Heart right ventricle (tissue), 16 donors: ENCODE results near the gene FAM20C. TPM values are rescaled to one million over a fixed set of nuclear protein-coding genes. Genes with fewer than 3 reads are reported as not detected.
A peak's percentile ranks its signal among the peaks of the same experiment; 100 is the strongest.

ENCODE experiments used
- ATAC-seq, 8 donors: fragments of 200-7000 bp; cut with Tn5 transposase; one replicate each; pipeline ENCODE4 v1.9.1; 2020; ENCODE audit warnings: mild to moderate bottlenecking in 8 of 8, moderate library complexity in 8 of 8, moderate number of reproducible peaks in 1 of 8
- DNase-seq, 2 donors: peaks; one replicate each; pipeline ENCODE4 v3.0.0-alpha.2; 2020
- H3K27ac ChIP-seq, 10 donors: fragments of 200-600 bp; sonication (generic) in 2 of 10; one replicate each; pipeline versions ENCODE4 v1.5.0 to v1.8.0; 2020 to 2022; ENCODE audit warnings: mild to moderate bottlenecking in 3 of 10
- H3K27me3 ChIP-seq, 7 donors: fragments of 200-600 bp; one replicate each; pipeline ENCODE4 v1.8.0; 2021 to 2022; ENCODE audit warnings: mild to moderate bottlenecking in 2 of 7
- H3K36me3 ChIP-seq, 9 donors: fragments of 200-600 bp; sonication (generic) in 1 of 9; one replicate each; pipeline versions ENCODE4 v1.5.0 to v1.8.0; 2020 to 2022; ENCODE audit warnings: mild to moderate bottlenecking in 2 of 9
- H3K4me1 ChIP-seq, 9 donors: fragments of 200-600 bp; sonication (generic) in 1 of 9; one replicate each; pipeline versions ENCODE4 v1.5.0 to v1.8.0; 2020 to 2022; ENCODE audit warnings: mild to moderate bottlenecking in 4 of 9
- H3K4me3 ChIP-seq, 10 donors: fragments of 200-600 bp; sonication (generic) in 2 of 10; one replicate each; pipeline versions ENCODE4 v1.5.0 to v1.8.0; 2020 to 2022; ENCODE audit warnings: mild to moderate bottlenecking in 7 of 10, moderate library complexity in 2 of 10
- H3K9me3 ChIP-seq, 11 donors: fragments of 200-600 bp in 10 of 11; sonication (generic) in 2 of 11; one replicate each; pipeline versions ENCODE4 v1.5.0 to v1.8.0; 2013 to 2022; ENCODE audit warnings: mild to moderate bottlenecking in 2 of 11, control low read depth in 1 of 11, moderate library complexity in 1 of 11
- WGBS, 2 donors: extraction: QIAGEN DNeasy Blood & Tissue Kit; methylation state at CpG; one replicate each; pipeline ENCODE4 v1.1.7; 2013; ENCODE audit warnings: inconsistent platforms in 1 of 2; 5-methylcytosine and 5-hydroxymethylcytosine counted together
- intact Hi-C, 10 donors: fragments of 100-400 bp; cut with DNase I; formaldehyde crosslinking; loops; one replicate each; pipeline versions ENCODE4 v1.11.1 to v1.14.2; 2022
- polyA plus RNA-seq, 2 donors: library from polyadenylated mRNA; stranded (reverse); fragments of 200-250 nt; gene quantifications; one replicate each; pipeline ENCODE4 v1.2.3, GENCODE V29; 2013
- total RNA-seq, 10 donors: library from RNA; stranded (reverse); fragmentation: NEBNext Ultra II Directional in 3 of 10; extraction: Animal tissue kit (Norgen Biotek cat#: 25700) in 3 of 10; gene quantifications; one replicate each; pipeline versions ENCODE4 v1.2.1 to v1.2.4, GENCODE V29; 2021 to 2023
- TF ChIP-seq, protein P1 (sequence below), 9 donors: fragments of 200-600 bp; sonication (generic) in 2 of 9; IDR thresholded peaks; one replicate each; pipeline versions ENCODE4 v1.5.0 to v1.8.0; 2021 to 2022; ENCODE audit warnings: antibody characterized with exemption in 9 of 9, mild to moderate bottlenecking in 5 of 9, moderate library complexity in 1 of 9
- donor health status: Arrhythmogenic right ventricular cardiomyopathy.
- donor health status: ischemic (EF 13 %, LVEDD 7.1; RV severe dilation, severe dysfunction).
- donor health status: healthy with polysubstance abuse.
- donor health status: DM: no; HTN: yes; CAD: no.
- donor health status: DM: no; HTN: no; CAD: no.
- donor health status: ischemic (EF 25% LVEDD 6.9; RV normal size, moderate dysfunction).
- donor health status: ischemic (EF 25% LVEDD 5.7; RV mildly dilated, moderate dysfunction).
- donor health status: healthy.
- donor health status: DM: yes; HTN: yes; CAD: no.
- donor health status: Ischemic cardiomyopathy.
- donor health status: ischemic (EF 35%, LVEDD 5.7; RV mildly dilated, moderate dysfunction).
- donor health status: nonischemic (EF 11% LVEDD 7.7; RV severe dilation, severe dysfunction).
- donor health status: DM: yes; HTN: yes; CAD: no.
- donor health status: PGD.
- donor health status: ischemic (EF 29% LVEDD 5.4; RV normal size, mild dysfunction).
- donor health status: nonischemic (EF 23%, LVEDD 6.1; RV moderate dilation, normal function).

FAM20C gene
- total and polyA plus RNA-seq, 12 donors, result 12.4 to 59.8 (median 19.2) TPM

DNA sequence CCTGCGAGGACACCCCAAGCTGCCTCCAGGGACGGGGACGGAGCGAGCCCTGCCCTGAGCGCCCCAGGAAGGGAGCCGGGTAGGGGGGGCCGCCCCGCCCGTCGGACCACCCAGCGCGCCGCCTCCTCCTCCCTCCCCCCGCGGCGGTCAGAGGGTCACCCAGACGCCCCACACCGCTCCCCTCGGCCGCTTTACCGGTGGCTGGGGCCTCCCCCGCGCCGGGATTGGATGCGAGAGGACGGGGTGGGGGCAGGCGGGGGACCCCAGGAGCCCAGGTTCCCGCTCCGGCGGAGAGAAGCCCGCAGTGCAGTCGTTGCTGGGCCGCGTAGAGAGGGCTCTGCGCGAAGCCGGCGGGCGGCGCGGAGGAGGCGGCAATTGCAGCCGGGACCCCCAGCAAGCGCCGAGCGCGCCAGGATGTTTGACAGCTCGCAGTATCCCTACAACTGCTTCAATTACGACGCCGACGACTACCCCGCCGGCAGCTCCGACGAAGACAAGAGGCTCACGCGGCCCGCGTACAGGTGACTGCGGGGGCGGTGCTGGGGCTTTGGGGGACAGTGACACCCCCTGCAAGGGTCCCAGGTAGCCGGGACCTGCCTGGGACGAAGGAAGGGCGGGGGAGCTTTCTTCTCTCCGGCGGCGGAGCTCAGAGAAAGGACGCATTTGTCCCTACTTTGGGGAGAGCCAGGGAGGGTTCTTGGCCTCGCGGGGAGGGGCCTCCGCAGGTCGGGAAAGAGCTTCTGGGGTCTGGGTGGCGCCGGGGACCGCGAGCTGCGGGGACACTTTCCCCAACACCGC is 97.6 kb downstream of the FAM20C start, which contains the start of gene FOXL3:
TSS of gene FOXL3 (plus strand) at position 415 of the 798 bp plus-strand sequence. CDS start at position 415, 0 bp downstream.
- no peak within 1 kb of the TSS for H3K4me3 ChIP-seq
- DNase-seq (no peak), ATAC-seq (peak in 2 of 8 donors; percentile 12 to 27)
- peaks cover 18 to 93% (median 69%) of the 10 kb centered on the region in 7 donors for H3K27me3 ChIP-seq
- TF ChIP-seq, protein P1, sequence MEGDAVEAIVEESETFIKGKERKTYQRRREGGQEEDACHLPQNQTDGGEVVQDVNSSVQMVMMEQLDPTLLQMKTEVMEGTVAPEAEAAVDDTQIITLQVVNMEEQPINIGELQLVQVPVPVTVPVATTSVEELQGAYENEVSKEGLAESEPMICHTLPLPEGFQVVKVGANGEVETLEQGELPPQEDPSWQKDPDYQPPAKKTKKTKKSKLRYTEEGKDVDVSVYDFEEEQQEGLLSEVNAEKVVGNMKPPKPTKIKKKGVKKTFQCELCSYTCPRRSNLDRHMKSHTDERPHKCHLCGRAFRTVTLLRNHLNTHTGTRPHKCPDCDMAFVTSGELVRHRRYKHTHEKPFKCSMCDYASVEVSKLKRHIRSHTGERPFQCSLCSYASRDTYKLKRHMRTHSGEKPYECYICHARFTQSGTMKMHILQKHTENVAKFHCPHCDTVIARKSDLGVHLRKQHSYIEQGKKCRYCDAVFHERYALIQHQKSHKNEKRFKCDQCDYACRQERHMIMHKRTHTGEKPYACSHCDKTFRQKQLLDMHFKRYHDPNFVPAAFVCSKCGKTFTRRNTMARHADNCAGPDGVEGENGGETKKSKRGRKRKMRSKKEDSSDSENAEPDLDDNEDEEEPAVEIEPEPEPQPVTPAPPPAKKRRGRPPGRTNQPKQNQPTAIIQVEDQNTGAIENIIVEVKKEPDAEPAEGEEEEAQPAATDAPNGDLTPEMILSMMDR (IDR thresholded peaks at IDR 0.05), result no peak
- peaks cover 0 to 13% (median 0%) of the 10 kb centered on the region in 9 donors for H3K4me1 ChIP-seq
- no peak within 1 kb of the TSS for H3K27ac ChIP-seq
- H3K36me3 ChIP-seq, result no peaks in the 10 kb centered on the region
- WGBS, 2 donors, result 2 to 3% methylated on average over 69 to 79 of the region's 79 CpGs
- no peaks in the 10 kb centered on the region for H3K9me3 ChIP-seq
- intact Hi-C loops, result no loop called here

DNA sequence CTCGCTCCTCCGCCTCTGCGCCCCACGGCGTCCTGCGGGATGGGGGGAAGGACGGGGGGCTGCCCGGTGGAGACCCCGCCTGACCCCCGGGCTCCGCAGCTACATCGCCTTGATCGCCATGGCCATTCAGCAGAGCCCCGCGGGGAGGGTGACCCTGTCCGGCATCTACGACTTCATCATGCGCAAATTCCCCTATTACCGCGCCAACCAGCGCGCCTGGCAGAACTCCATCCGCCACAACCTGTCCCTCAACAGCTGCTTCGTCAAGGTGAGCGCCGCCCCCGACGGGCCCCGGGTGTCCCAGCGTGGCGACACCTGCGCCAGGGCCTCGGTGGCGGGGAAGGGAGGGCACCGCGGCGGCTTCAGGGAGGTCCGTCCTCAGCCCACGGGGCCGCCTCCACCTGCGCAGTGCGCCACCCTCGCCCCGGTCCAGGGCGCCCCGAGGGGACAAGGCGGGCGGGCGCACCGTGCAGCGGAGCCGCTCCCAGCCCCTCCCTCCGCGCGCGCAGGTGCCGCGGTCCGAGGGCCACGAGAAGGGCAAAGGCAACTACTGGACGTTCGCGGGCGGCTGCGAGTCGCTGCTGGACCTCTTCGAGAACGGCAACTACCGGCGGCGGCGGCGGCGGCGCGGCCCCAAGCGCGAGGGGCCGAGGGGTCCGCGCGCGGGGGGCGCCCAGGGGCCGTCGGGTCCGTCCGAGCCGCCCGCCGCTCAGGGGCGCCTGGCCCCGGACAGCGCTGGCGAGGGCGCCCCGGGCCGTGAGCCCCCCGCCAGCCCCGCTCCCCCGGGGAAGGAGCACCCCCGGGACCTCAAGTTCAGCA is 98.4 kb downstream of the FAM20C start:
- Histone ChIP-seq H3K27me3 (peaks cover 18 to 95% (median 76%) of the 10 kb centered on the region in 7 donors), H3K36me3 (no peaks in the 10 kb centered on the region), H3K9me3 (no peaks in the 10 kb centered on the region), H3K4me1 (peaks cover 0 to 13% (median 0%) of the 10 kb centered on the region in 9 donors), H3K4me3 (no peak overlapping the region), H3K27ac (no peak overlapping the region)
- DNase-seq (no peak), ATAC-seq (no peak)
- 6 to 10% methylated on average over 80 to 100 of the region's 102 CpGs for WGBS, 2 donors
- TF ChIP-seq, protein P1 (IDR thresholded peaks at IDR 0.05), result no peak
- intact Hi-C loops, result no loop called here

DNA sequence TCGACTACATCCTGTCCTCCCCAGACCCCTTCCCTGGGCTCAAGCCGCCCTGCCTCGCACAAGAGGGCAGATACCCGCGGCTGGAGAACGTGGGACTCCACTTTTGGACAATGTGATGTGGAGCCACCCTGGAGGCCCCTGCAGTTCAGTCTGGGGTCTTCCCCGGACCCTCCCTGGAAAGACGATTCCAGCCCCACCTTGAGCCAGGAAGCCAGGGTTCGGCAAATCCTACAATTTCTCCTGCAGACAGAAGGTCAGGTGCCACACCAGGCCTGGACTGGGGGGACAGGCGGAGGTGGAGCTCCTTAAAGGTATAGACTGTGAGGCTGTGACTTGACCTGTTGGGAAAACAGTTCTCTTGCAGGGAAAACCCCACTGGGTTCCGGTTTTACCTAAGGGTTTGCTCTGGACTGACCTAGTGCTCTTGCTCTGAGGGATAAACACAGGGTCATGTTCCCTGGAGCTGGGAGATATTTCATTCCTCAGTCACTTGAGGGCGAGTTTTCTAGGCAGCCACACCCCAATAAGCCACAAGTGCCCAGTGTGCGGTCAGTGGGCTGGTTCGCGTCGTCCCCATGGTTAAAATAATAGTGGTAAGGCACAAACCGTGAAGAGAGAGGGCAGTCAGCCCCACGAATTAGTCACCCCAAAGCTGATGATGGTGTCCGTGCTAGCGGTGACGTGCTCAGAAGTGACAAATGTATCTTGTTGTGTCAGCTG is 99.2 kb downstream of the FAM20C start:
- 66 to 69% methylated on average over 21 of the region's 21 CpGs for WGBS, 2 donors
- Histone ChIP-seq H3K4me1 (peaks cover 0 to 13% (median 0%) of the 10 kb centered on the region in 9 donors), H3K4me3 (no peak overlapping the region), H3K36me3 (no peaks in the 10 kb centered on the region), H3K27me3 (peaks cover 18 to 93% (median 79%) of the 10 kb centered on the region in 7 donors), H3K9me3 (no peaks in the 10 kb centered on the region), H3K27ac (no peak overlapping the region)
- DNase-seq (no peak), ATAC-seq (no peak)
- intact Hi-C loops, result no loop called here
- TF ChIP-seq, protein P1 (IDR thresholded peaks at IDR 0.05), result no peak

DNA sequence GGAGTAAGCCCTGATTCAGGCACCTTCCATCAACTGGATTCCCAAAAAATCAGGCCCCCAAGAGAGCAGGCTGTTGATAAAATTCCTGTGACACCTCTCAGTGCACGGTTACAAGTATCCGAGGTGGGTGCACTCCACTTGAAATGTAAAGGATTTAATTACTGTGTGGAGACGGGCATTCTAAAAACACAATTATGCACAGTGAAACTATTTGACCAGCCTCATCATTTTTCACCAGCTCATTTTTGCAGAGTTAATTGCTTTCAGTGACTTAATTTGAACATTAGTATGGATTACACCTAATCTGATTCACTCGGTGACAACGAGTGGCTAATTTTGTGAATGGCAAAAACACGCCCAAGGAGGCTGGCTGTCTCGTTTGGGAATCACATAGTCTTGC is 99.9 kb downstream of the FAM20C start:
- H3K27ac ChIP-seq, result no peak overlapping the region
- no peak for DNase-seq
- WGBS, 2 donors, result 61 to 70% methylated on average over 7 of the region's 7 CpGs
- no peak overlapping the region for H3K4me3 ChIP-seq
- H3K36me3 ChIP-seq, result no peaks in the 10 kb centered on the region
- intact Hi-C loops, result no loop called here
- ATAC-seq, result no peak
- no peaks in the 10 kb centered on the region for H3K9me3 ChIP-seq
- peaks cover 18 to 92% (median 79%) of the 10 kb centered on the region in 7 donors for H3K27me3 ChIP-seq
- peaks cover 0 to 13% (median 0%) of the 10 kb centered on the region in 9 donors for H3K4me1 ChIP-seq
- TF ChIP-seq, protein P1 (IDR thresholded peaks at IDR 0.05), result no peak
